H9 (cell line): ENCODE results near the gene MSANTD1. TPM values are rescaled to one million over a fixed set of nuclear protein-coding genes. Genes with fewer than 3 reads are reported as not detected.

ENCODE experiments used
- DNase-seq: peaks from one replicate; pipeline ENCODE4 v3.0.0-alpha.2; 2017
- H2AFZ ChIP-seq: one replicate; pipeline ENCODE4 v1.6.1; 2013; ENCODE audit warnings: mild to moderate bottlenecking, low read length, control low read depth, moderate library complexity
- H2AK5ac ChIP-seq: 2 replicates; pipeline ENCODE4 v1.6.1; 2013; ENCODE audit warnings: low read length, control low read depth, mixed read lengths; ENCODE audit not compliant: insufficient read length
- H2BK120ac ChIP-seq: one replicate; pipeline ENCODE4 v1.6.1; 2013; ENCODE audit warnings: low read depth, mild to moderate bottlenecking, low read length, control low read depth, inconsistent platforms; ENCODE audit not compliant: poor library complexity, severe bottlenecking
- H2BK12ac ChIP-seq: 2 replicates; pipeline ENCODE4 v1.6.1; 2013; ENCODE audit warnings: low read length, control low read depth, mixed read lengths, low read depth; ENCODE audit not compliant: insufficient read length
- H2BK15ac ChIP-seq: 2 replicates; pipeline ENCODE4 v1.6.1; 2013; ENCODE audit warnings: low read depth, low read length, control low read depth
- H2BK20ac ChIP-seq: one replicate; pipeline ENCODE4 v1.6.1; 2013; ENCODE audit warnings: low read depth, mild to moderate bottlenecking, low read length, control low read depth, inconsistent platforms; ENCODE audit not compliant: poor library complexity, severe bottlenecking
- H2BK5ac ChIP-seq: 2 replicates; pipeline ENCODE4 v1.6.1; 2013; ENCODE audit warnings: low read length, control low read depth, mixed read lengths; ENCODE audit not compliant: insufficient read length
- H3K14ac ChIP-seq: 2 replicates; pipeline ENCODE4 v1.6.1; 2013; ENCODE audit warnings: low read length, control low read depth; ENCODE audit not compliant: insufficient read depth
- H3K18ac ChIP-seq: 2 replicates; pipeline ENCODE4 v1.6.1; 2013; ENCODE audit warnings: low read depth, mild to moderate bottlenecking, mixed read lengths, low read length, control low read depth; ENCODE audit not compliant: insufficient read length
- H3K23ac ChIP-seq: 2 replicates; pipeline ENCODE4 v1.6.1; 2013; ENCODE audit warnings: low read length, control low read depth, mixed read lengths, low read depth; ENCODE audit not compliant: insufficient read length
- H3K23me2 ChIP-seq: 2 replicates; pipeline ENCODE4 v1.6.1; 2013; ENCODE audit warnings: low read depth, mild to moderate bottlenecking, mixed read lengths, low read length, control low read depth; ENCODE audit not compliant: insufficient read length, poor library complexity, severe bottlenecking
- H3K27ac ChIP-seq: 2 replicates; pipeline ENCODE4 v1.5.1; 2013; ENCODE audit warnings: low read length, control low read depth, mixed read lengths, low read depth; ENCODE audit not compliant: insufficient read length
- H3K27me3 ChIP-seq: 2 replicates; pipeline ENCODE4 v1.6.1; 2013; ENCODE audit warnings: low read length, control low read depth, inconsistent platforms; ENCODE audit not compliant: insufficient read depth
- H3K4ac ChIP-seq: 2 replicates; pipeline ENCODE4 v1.6.1; 2013; ENCODE audit warnings: low read depth, mild to moderate bottlenecking, control low read depth, inconsistent platforms, low read length, moderate library complexity
- H3K4me1 ChIP-seq: 2 replicates; pipeline ENCODE4 v1.6.1; 2013; ENCODE audit warnings: low read length, control low read depth, inconsistent platforms; ENCODE audit not compliant: insufficient read depth
- H3K4me2 ChIP-seq: 2 replicates; pipeline ENCODE4 v1.6.1; 2013; ENCODE audit warnings: low read length, control low read depth, mixed read lengths; ENCODE audit not compliant: insufficient read length, insufficient read depth
- H3K56ac ChIP-seq: 2 replicates; pipeline ENCODE4 v1.6.1; 2013; ENCODE audit warnings: low read depth, mild to moderate bottlenecking, mixed read lengths, low read length, control low read depth; ENCODE audit not compliant: insufficient read length
- H3K79me1 ChIP-seq: 2 replicates; pipeline ENCODE4 v1.6.1; 2013; ENCODE audit warnings: low read depth, mild to moderate bottlenecking, moderate library complexity, low read length, control low read depth, inconsistent platforms; ENCODE audit not compliant: insufficient read depth, poor library complexity, severe bottlenecking
- H3K79me2 ChIP-seq: 2 replicates; pipeline ENCODE4 v1.6.1; 2013; ENCODE audit warnings: low read length, control low read depth, inconsistent platforms; ENCODE audit not compliant: insufficient read depth
- H3K9ac ChIP-seq: 2 replicates; pipeline ENCODE4 v1.6.1; 2013; ENCODE audit warnings: low read length, control low read depth, mixed read lengths; ENCODE audit not compliant: insufficient read length; ENCODE audit errors: extremely low read depth
- H3K9me3 ChIP-seq: one replicate; pipeline ENCODE4 v1.6.1; 2013; ENCODE audit warnings: low read depth, low read length, inconsistent platforms; ENCODE audit not compliant: control insufficient read depth
- H3T11ph ChIP-seq: one replicate; pipeline ENCODE4 v1.6.1; 2013; ENCODE audit warnings: mild to moderate bottlenecking, low read length, control low read depth, inconsistent platforms
- H4K20me1 ChIP-seq: one replicate; pipeline ENCODE4 v1.6.1; 2013; ENCODE audit not compliant: control insufficient read depth, insufficient read length, insufficient read depth
- H4K5ac ChIP-seq: 2 replicates; pipeline ENCODE4 v1.6.1; 2013; ENCODE audit warnings: low read depth, mild to moderate bottlenecking, mixed read lengths, low read length, control low read depth; ENCODE audit not compliant: insufficient read length
- H4K8ac ChIP-seq: replicated peaks from 2 replicates; pipeline ENCODE4 v1.6.1; 2013; ENCODE audit warnings: low read length, control low read depth, mixed read lengths, low read depth; ENCODE audit not compliant: insufficient read length
- H4K91ac ChIP-seq: 2 replicates; pipeline ENCODE4 v1.6.1; 2013; ENCODE audit warnings: low read depth, mild to moderate bottlenecking, moderate library complexity, mixed read lengths, low read length, control low read depth; ENCODE audit not compliant: insufficient read length
- H3K27ac Mint-ChIP-seq, 3 experiments: 2 replicates in 2 of 3; 3 replicates in 1 of 3; pipeline ENCODE4 v1.8.0; 2020 to 2021; ENCODE audit warnings: mixed read lengths in 3 of 3, mild to moderate bottlenecking in 1 of 3, moderate library complexity in 1 of 3
- H3K27me3 Mint-ChIP-seq: 2 replicates; pipeline ENCODE4 v1.8.0; 2021; ENCODE audit warnings: low read depth, mild to moderate bottlenecking, moderate library complexity, mixed read lengths
- H3K36me3 Mint-ChIP-seq, 3 experiments: 2 replicates in 2 of 3; 3 replicates in 1 of 3; pipeline ENCODE4 v1.8.0; 2020 to 2021; ENCODE audit warnings: low read depth in 3 of 3, mixed read lengths in 3 of 3; ENCODE audit not compliant: insufficient read depth in 1 of 3
- H3K4me1 Mint-ChIP-seq, 2 experiments: 2 replicates each; pipeline ENCODE4 v1.8.0; 2020; ENCODE audit warnings: mixed read lengths in 2 of 2
- H3K4me3 Mint-ChIP-seq, 2 experiments: 2 replicates in 1 of 2; 3 replicates in 1 of 2; pipeline ENCODE4 v1.8.0; 2020 to 2021; ENCODE audit warnings: mild to moderate bottlenecking in 2 of 2, mixed read lengths in 2 of 2, moderate library complexity in 1 of 2
- H3K9me3 Mint-ChIP-seq, 2 experiments: 2 replicates in 1 of 2; 3 replicates in 1 of 2; pipeline ENCODE4 v1.8.0; 2020; ENCODE audit warnings: mild to moderate bottlenecking in 2 of 2, mixed read lengths in 2 of 2, moderate library complexity in 1 of 2
- WGBS: extraction: QIAGEN DNeasy Blood & Tissue Kit; methylation state at CpG from one replicate; pipeline ENCODE4 v1.1.7; 2013; ENCODE audit warnings: missing lambda C conversion rate, low lambda C conversion rate, mixed read lengths; ENCODE audit not compliant: insufficient read length; ENCODE audit errors: extremely low coverage; 5-methylcytosine and 5-hydroxymethylcytosine counted together
- total RNA-seq: library from RNA; stranded (reverse); gene quantifications from 2 replicates; pipeline ENCODE4 v1.2.1, GENCODE V29; 2021
- TF ChIP-seq, protein P1 (sequence below): fragments of 200-600 bp; sonication (generic); conservative IDR thresholded peaks from 3 replicates; pipeline ENCODE4 v1.8.0; 2021; ENCODE audit warnings: antibody characterized with exemption, mild to moderate bottlenecking

Gene MSANTD1
- total RNA-seq, 1 experiment from 2014 or later, result 0.83 TPM

DNA sequence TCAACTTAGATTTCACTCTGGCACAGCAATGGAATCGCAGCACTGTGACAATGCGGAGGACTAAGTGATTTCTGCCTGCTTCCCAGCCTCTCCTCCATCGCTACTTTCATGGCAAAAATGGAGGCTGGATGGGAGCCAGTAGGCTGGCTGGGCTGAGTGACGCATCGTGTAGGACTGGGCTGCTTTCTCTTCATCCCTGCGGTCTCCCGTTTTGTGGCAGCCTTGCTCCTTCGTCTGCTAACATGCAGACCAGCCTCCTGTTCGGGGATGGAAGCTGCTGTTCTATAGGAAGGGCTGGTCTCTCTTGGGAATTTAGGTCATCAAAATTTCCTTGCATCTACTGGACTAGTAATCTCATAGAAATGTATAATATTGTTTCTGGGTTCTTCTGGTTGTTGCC, 28.0 kb downstream of the MSANTD1 start:
- no peaks in the 10 kb centered on the region for H3K27me3 ChIP-seq
- H4K20me1 ChIP-seq, result no peaks in the 10 kb centered on the region
- no peak overlapping the region for H2AK5ac ChIP-seq
- no peaks in the 10 kb centered on the region for H3K23me2 ChIP-seq
- H4K8ac ChIP-seq, result no peak overlapping the region
- no peak overlapping the region for H2BK12ac ChIP-seq
- H4K91ac ChIP-seq, result no peak overlapping the region
- no peak overlapping the region for H3T11ph ChIP-seq
- H3K4ac ChIP-seq, result no peak overlapping the region
- H3K9me3 ChIP-seq, result no peaks in the 10 kb centered on the region
- peak; percentile 28 for DNase-seq
- no peak overlapping the region for H3K9ac ChIP-seq
- Mint-ChIP-seq H3K27ac (no peak overlapping the region), H3K9me3 (peaks cover 7 to 9% of the 10 kb centered on the region in 2 experiments), H3K27me3 (peaks cover 33% of the 10 kb centered on the region), H3K36me3 (peaks cover 2 to 6% (median 3%) of the 10 kb centered on the region in 3 experiments; a peak in 4 of 7 replicates), H3K4me3 (no peak overlapping the region), H3K4me1 (no peaks in the 10 kb centered on the region)
- WGBS, result no CpG with 5 or more reads among the region's 9 CpGs
- H3K4me2 ChIP-seq, result no peak overlapping the region
- H2BK15ac ChIP-seq, result no peak overlapping the region
- H2BK5ac ChIP-seq, result no peak overlapping the region
- TF ChIP-seq, protein P1, sequence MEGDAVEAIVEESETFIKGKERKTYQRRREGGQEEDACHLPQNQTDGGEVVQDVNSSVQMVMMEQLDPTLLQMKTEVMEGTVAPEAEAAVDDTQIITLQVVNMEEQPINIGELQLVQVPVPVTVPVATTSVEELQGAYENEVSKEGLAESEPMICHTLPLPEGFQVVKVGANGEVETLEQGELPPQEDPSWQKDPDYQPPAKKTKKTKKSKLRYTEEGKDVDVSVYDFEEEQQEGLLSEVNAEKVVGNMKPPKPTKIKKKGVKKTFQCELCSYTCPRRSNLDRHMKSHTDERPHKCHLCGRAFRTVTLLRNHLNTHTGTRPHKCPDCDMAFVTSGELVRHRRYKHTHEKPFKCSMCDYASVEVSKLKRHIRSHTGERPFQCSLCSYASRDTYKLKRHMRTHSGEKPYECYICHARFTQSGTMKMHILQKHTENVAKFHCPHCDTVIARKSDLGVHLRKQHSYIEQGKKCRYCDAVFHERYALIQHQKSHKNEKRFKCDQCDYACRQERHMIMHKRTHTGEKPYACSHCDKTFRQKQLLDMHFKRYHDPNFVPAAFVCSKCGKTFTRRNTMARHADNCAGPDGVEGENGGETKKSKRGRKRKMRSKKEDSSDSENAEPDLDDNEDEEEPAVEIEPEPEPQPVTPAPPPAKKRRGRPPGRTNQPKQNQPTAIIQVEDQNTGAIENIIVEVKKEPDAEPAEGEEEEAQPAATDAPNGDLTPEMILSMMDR, result no peak
- H3K4me1 ChIP-seq, result no peaks in the 10 kb centered on the region
- no peaks in the 10 kb centered on the region for H3K79me1 ChIP-seq
- H3K18ac ChIP-seq, result no peak overlapping the region
- no peak overlapping the region for H3K23ac ChIP-seq
- H2BK20ac ChIP-seq, result no peak overlapping the region
- H3K56ac ChIP-seq, result no peak overlapping the region
- H4K5ac ChIP-seq, result no peak overlapping the region
- H3K14ac ChIP-seq, result no peak overlapping the region
- no peak overlapping the region for H2AFZ ChIP-seq
- no peaks in the 10 kb centered on the region for H3K79me2 ChIP-seq
- H2BK120ac ChIP-seq, result no peak overlapping the region
- H3K27ac ChIP-seq, result no peak overlapping the region
